Hematopoietic multipotent progenitor cell treated with erythropoietin and hydrocortisone succinate and interleukin-3 and kit ligand, for 8 days (in vitro differentiated cells): ENCODE measurements around the gene SNAPC2.
"Not testable (repeated sequence)": the region's sequence is repeated elsewhere in the genome, so short reads cannot be mapped to it uniquely, and the experiment has no call there.

ENCODE experiments used
- DNase-seq: peaks from one replicate; pipeline ENCODE4 v3.0.0-alpha.2; 2015

Gene SNAPC2

DNA sequence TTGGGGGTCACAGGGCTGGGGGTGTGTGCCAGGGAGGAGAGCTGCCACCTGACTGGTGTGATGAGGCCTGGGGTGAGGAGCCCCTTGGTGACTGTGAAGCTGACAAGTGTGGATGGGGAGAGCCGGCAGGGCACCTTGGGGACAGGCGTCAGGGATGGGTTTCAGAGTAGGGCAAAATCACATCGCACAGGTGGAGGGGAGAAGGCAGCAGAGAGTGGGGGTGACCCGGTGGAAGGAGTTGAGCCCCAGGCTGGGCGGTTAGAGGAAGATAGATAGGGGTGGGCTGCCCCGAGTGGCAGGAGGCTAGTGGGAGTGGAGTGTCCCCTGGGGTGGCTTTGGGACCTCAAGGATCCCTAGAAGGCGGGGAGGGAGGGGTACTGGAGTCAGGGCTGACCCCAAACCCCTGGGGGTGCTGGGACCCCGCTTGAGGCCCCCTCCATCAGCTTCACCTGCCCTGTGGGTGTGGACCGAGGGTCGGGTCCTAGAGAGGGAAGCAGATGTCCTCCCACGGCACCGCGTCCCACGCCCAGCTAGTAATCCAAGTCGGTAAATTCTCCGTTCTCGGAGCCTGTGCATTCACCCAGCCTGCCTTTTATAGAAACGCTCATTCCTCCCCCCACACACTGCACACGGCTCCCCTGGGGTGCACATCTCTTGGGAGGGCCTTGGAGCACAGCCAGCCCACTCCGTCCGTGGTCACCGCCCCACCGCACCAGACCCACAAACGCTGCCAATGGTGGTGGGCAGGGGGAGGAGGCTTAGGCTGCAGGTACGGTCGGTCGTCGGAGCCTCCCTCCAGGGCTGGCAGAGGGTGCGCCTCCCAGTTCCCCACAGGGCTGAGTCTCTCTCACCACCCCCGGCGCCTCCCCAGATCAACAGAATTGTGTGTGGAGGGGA lies 3.4 kb downstream of the SNAPC2 start:
- no peak for DNase-seq

DNA sequence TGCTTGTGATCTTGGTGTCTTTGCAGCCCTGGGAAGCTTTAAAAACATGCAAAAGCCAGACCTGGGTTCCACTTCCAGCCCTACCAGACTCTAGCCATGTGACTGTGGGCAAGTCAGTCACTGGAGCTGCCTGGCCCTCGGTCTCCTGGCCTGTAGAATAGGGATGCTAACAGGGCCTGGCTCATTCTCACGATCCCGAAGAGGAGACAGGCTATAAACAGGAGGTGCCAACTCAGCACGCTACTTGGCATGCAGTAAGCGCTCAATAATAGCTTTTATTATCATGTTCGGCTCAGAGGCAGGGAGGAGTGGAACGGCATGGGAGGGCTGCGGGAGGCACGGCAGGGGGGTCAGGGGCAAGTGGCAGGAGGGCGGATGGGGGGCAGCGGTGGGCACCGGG lies 4.1 kb downstream of the SNAPC2 start:
- no peak for DNase-seq

DNA sequence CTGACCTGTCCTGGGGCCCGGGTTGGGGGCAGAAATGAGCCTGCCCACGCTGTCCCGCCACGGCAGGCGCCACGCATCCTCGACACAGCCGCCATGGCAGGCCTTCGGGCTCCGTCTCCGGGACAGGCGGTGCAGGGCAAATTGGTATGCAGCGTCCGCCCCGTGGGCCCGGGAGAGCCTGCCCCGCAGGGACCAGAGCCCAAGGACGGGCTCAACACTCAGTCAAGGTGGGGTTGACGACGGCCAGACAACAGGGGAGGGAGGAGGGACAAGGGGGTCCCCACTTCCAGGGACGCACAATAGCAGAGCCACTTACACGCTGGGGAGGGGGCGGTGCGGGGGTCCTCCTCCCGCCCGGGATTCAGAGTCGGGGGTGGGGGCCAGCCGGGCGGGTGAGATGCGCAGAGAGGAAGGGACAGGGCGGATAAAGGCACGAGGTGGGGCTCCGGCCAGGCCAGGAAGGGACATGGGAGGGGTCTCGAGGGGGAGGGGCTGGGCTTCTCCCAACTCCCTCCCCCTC lies 4.6 kb downstream of the SNAPC2 start:
- DNase-seq: no peak

DNA sequence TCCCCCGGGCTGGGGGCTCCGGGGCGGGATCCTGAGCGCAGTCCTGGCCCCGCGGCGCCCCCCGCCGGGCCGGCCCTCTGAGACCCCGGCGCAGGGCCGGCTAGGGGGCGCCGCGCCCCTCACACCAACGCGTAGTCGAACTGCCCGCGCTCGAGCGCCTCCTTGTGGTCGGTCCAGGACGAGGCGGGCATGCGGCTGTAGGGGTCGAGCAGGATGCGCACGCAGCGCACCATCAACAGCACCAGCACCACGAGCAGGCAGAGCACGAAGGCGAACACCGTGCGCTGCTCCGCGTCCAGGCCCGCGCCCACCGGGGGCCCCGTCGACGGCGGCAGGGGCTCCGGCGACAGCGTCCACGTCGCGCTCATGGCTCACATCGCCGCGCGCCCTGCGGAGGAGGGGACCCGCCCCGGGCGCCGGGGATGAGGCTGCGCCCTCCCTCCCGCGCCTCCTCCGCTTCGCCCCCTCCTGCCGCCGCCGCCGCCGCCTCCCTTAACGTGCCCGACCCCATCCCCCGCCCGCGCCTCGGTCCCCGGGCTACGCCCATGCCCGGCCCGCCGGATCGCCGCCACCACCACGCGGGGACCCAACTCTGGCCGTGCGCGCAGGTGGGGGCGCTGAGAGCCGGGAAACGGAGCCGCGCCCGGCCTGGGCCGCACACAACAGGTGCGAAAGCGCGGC lies 5.2 kb downstream of the SNAPC2 start:
- peak; percentile 83 for DNase-seq

GRCh38 chr19:7926021-7926726 lies 6.0 kb downstream of the SNAPC2 start, which contains the start of gene CTXN1:
Gene CTXN1, minus strand, starts transcription at chr19:7926135. Its CDS starts 597 bp downstream, at chr19:7925538.
- DNase-seq: peak; percentile 51

DNA sequence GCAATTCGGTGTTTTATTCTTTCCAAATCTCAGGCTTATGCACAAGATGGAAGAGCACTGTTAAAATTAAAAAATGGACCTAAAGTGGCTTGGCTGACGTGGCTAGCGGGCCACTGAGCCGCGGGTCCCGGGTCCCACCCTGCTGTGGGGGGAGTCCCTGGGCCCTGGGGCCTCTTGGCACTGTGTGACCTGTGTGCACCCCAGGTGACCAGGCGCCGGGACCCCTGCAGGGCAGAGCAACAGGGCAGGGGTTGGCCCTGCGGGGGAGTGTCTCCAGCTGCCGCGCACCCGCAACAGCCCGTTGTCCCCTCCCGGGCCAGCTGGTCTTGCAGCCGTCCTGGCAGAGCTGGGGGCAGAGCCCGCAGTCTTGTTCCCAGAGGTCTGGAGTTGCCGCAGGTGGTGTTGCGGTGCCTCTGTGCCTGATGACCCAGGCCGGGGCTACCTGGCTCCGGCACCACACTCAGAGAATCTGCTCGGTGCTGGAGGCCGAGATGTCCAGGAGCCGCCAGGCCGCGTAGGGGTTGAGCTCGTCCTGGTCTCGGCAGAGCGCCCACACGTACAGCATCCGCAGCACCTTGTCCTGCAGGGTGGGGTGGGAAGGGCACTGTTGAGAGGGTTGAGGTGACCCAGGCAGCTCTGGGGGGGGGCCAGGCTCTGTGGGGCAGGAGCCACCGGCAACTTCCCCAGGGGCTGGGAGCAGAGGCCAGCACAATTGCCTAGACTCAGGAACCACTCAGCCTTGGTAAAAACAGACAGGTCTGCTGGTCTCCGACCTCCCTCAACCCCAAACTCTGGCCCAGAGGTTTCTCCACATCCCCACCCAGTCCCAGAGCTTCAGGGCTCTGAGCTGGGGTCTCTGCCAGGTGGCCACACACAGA lies 6.8 kb downstream of the SNAPC2 start:
- DNase-seq: no peak

GRCh38 chr19:7927605-7928333 lies 7.6 kb downstream of the SNAPC2 start:
- no peak for DNase-seq

GRCh38 chr19:7928334-7928706 lies 8.2 kb downstream of the SNAPC2 start:
- DNase-seq: no peak

GRCh38 chr19:7928741-7929701 lies 8.9 kb downstream of the SNAPC2 start:
- DNase-seq: peak; percentile 68

DNA sequence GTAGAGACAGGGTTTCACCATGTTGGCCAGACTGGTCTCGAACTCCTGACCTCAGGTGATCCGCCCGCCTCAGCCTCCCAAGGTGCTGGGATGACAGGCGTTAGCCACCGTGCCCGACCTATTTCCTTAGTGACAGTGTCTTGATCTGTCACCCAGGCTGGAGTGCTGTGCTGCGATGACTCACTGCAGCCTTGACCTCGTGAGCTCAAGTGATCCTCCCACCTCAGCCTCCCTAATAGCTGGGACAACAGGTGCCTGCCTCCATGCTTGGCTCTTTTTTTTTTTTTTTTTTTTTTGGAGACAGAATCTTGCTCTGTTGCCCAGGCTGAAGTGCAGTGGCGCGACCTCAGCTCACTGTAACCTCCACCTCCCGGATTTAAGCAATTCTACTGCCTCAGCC lies 9.9 kb downstream of the SNAPC2 start:
- DNase-seq: not testable (repeated sequence)

- DNase-seq: no peak
Measured at GRCh38 chr19:7930765-7931164, 10.6 kb downstream of the SNAPC2 start.

- no peak for DNase-seq
Measured at GRCh38 chr19:7931221-7932061, 11.3 kb downstream of the SNAPC2 start.

DNA sequence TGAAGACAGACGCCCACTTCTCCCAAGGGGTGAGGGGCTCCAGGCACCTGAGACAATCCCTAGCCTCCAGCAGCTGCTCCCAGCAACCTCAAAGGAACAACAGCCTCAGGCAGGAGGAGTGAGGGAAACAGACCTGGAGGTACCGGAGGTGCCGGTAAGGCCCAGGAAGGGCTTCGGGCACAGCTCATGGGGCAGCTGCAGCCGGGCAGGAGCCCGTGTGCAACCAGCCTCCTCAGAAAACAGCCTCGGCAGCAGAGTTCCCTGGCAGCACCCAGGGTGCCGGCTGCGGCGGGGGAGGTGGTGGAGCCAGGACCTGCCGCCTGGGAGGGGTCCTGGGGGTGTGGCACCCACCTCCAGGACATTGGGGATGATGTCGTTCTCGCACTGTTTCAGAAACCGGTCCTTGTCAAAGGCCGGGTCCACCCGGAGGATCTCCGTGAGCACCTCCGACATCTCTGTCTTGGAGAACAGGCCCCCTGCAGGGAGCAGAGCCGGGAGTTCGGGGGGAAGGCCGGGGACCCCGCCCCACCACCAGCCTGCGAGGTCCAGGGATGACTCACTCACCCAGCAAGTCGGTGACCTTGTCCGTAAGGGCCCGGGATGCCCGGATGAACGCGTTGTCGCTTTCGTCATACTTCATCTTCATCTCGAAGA lies 12.3 kb downstream of the SNAPC2 start:
- no peak for DNase-seq

GRCh38 chr19:7932930-7933300 lies 12.8 kb downstream of the SNAPC2 start:
- no peak for DNase-seq

DNA sequence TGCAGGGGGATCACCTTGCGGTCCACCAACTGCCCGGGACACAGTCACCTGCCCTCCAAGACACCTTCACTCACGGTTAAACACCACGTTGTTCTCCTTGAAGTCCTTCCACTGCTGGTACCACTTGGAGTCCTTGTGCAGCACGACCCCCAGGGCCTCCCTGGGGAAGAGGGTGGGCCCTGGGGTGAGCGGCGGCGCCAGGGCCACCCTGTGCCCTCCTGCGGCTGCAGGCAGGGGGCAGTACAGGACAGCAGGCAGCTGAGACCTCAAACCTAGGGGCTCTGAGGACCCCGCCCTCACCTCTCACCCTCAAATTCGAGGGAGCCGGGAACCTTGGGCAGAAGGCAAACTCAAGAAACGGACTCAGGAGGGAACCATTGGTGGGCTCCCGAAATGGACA lies 13.3 kb downstream of the SNAPC2 start:
- no peak for DNase-seq

- DNase-seq: no peak
Measured at GRCh38 chr19:7933828-7934725, 13.9 kb downstream of the SNAPC2 start.

GRCh38 chr19:7934766-7935165 lies 14.6 kb downstream of the SNAPC2 start:
- no peak for DNase-seq

DNA sequence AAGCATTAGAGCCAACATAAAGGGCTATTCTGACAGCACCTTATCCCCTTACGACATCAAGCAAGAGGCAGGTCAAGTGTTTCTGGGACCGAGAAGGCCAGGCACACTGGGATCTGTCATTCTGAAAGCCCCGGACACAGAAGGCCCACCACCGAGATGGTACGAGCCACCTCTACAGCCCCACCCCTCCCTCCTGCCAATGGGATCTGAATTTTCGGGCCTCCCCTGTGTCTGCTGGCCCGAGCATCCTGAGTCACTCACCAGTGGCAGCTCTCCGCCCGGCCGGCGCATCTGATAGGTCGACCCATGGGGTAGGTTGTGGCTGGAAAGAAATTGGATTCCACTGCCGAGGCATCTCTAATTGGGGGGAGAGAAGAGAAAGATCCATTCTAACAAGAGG lies 20.7 kb downstream of the SNAPC2 start:
- no peak for DNase-seq
